Fibroblast of skin of left biceps (primary cell): ENCODE data around the gene NEXN.
"Not testable (repeated sequence)": the region's sequence is repeated elsewhere in the genome, so short reads cannot be mapped to it uniquely, and the experiment has no call there.

Experiments used
- DNase-seq, 2 experiments: peaks; one replicate each; pipeline ENCODE4 v3.0.0-alpha.2; 2013; ENCODE audit warnings: low read depth in 2 of 2

Gene NEXN

DNA sequence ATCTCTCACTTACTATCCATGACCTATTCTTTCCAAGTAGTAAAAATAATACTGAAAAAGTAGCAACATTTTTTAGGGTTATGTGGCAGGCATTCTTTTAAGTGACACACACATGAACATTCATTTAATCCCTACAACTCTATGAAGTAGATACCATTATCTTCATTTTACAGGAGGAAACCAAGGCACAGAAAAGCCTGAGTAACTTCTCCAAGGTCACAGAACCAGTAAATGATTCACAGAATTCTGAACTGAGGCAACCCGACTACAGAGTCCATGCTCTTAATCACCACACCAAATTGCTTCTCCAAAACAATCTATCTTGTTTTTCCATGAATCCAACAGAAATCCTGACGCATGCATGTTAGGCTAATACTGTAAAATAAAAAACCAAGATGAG is 73.0 kb downstream of the NEXN start:
- no peak for DNase-seq

DNA sequence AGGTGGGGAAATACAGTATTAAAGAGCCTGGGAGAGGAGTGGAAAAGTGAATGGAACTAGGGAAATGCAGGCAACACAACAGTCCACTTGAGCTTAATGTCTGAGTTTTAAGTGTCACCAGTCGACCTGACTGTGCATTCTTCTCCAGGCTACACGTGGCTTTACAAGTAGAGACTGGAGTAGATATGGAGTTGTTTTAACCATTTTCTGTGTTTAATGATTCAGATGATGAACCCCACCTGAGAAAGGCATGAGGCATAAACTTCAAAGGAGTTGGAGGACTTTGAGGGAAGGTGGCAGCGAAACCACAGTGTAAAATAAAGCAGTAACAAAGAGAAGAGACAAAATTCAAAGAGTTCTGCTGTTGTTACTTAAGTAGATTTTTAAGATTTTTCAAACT is 77.9 kb downstream of the NEXN start:
- DNase-seq, result no peak

DNA sequence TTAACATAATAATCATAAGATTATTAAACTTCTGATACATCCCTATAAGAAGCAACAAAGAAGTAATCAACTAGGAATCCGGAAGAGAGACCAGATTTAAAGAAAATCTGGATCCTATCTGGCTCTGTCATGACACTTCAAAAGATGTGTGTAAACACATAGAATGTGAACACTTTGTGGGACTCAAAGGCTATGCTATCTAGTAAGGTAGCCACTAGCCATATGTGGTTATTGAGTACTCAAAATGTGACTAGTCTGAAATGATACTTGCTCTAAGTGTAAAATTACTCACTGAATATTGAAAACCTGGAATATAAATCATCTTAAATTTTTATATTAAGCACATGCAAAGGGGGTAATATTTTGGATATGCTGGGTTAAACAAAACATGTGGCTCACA is 81.8 kb downstream of the NEXN start:
- no peak for DNase-seq

DNA sequence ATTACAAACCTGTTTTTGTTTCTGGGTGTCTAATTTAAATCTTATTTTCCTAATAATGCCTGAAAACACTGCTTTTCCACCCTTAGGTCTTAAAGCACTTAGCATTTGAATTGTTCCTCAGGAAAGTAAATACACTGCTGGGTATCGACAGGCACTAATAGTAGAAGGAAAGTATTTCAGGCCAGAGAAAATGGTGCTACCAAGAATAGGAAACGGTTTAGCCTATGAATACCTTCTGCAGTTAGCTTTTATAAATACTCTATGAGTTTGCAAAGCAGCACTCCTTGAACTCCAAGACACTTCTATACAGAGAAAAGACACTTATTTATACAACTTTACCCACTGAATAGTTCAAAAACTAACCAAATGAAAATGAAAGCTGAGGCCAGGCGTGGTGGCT is 83.7 kb downstream of the NEXN start:
- DNase-seq, result no peak

DNA sequence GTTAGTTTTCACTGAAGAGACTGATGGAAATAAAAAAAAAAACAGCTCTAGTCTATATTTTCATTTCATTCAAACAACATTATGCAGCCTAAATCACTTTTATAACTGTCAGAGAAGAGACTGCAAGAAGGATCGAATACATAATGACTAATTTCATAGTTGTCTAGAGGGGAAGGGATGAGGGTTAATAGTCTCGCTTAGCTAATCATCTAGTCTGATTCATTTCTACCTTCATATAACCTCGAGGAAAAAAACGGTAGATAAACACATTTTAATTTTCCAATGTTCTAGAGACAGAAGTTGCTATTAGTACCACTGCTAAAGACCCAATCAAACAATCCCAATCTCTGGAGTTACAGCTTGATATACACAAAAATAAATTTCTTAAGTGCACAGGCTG is 87.0 kb downstream of the NEXN start:
- DNase-seq, result no peak

DNA sequence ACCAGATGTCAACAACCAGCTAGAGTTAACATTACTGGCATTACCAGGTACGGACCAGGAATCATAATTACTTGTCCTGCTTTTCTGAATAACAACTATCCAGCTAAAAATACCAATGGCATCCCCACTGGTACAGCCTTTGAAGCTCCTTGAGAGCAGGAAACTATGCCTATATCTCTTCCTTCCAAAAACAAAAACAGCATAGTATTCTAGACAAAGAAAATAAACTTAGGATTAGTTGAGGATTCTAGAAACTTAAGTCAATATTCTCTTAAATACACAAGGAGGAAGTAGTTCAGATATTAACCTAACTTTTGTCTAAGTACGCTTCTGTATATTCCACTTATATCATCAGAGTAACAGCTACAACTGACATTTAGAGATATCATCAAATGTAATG is 87.5 kb downstream of the NEXN start:
- DNase-seq, result no peak

DNA sequence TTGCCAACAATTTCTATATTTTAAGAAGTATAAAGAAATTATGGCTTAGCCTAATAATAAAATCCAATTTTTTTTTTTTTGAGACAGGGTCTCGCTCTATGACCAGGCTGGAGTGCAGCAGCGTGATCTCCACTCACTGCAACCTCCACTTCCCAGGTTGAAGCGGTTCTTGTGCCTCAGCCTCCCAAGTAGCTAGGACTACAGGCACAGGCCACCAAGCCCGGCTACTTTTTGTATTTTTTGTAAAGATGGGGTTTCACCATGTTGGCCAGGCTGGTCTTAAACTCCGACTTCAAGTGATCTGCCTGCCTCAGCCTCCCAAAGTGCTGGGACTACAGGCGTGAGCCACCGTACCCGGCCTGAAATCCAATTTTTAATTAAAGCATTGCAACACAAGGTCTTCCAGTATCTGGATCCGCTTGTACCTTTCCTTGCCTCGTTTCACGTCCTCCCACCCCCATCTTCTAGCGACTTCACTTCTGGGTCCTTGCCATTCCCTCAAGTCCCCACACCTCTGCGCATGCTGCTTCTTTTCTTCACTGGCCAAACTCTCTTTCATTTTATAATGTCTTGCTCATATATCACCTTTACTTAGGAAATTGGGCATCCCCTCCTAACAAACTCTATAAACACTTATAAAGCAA is 88.1 kb downstream of the NEXN start:
- no peak for DNase-seq

DNA sequence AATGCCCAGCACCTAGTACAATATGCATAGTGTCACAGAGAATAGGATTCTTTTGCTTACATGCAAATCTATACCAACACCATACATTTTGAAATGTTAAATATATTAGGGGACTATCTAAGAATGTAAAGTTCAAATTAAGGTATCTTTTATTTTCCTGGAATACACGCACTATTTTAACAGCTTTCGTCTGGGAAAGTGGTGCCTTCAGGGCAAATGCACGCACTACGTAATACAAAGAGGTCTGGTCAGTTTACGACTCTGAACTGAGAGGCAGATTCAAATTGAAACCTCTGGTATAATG is 89.5 kb downstream of the NEXN start:
- DNase-seq, result no peak

DNA sequence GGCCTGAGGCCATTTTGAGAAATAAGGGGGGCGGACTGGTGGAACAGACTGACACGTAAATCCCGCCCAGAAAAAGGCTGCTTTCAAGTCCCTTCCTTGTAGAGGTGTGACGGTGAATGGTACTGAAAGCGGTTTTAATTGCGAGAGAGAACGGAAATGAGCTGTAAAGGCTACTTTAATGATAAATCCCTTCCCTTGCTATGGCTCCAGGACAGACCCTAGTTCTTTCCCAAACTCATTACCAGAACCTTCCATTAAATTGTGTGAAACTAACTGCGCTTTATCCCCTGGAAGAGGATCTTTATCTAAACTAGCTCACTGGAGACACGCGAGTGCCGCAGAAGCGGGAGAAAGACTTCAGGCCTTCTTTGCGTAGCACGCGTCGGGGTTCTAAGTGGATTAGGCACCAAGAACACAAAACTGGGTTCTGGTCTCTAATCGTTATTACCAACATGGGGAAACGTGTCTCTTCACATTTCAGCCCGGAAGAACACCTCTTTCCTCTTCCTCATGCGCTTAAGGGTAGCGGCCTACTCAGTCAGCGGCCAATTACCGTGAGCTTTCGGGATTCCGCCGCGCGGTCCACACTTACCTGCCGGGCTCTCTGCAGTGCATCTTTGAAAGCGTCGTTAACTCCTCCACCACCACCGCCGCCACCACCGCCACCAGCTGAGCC is 90.0 kb downstream of the NEXN start:
- DNase-seq, result peak; percentile 60 to 64

DNA sequence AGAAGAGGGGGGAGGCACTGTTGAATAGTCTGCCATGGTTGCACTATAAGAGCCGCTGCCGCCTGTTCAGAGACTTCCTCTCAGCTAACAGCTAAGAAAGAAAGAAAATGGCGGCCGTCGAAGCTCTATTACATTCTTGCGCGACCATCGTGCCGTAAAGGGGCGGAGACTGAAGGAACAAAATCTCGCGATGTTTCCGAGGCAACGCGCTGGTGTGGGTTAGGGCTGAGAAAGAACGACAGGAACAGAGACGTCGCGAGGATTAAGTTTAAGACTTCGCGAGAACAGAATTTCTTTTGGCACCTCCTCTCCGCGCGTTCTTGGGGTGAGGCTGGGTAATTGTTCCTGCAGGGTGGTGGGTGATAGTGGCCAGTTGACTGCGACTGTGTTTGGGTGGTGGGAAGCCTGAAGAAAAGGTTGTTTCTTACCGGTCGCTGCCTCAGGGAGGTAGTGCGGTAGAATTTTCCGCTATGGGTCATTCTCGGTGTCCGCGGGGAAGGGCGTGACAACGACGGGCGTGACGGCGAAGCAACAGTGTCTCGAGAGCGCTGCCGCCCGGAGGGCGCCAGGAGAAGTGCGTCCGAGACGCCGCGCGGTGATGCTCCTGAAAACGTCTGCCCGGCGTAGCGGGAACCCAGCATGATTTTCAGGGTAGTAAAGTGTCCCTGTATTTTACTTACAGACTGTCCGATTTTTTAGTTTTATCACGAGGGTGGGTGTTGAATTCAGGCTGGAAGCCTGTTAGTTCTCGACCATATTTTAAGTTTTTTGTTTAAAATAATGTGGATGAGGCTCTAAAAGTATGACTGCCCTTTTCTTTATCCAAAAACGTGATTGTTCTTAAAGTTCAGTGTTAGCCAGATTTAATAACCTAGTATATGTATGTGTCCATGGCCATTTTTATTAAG is 90.8 kb downstream of the NEXN start, which contains the start of gene FUBP1:
FUBP1 (minus strand) TSS at position 104 of the 908 bp plus-strand sequence; CDS start at position 36, 68 bp downstream.
- peak; percentile 99 for DNase-seq

DNA sequence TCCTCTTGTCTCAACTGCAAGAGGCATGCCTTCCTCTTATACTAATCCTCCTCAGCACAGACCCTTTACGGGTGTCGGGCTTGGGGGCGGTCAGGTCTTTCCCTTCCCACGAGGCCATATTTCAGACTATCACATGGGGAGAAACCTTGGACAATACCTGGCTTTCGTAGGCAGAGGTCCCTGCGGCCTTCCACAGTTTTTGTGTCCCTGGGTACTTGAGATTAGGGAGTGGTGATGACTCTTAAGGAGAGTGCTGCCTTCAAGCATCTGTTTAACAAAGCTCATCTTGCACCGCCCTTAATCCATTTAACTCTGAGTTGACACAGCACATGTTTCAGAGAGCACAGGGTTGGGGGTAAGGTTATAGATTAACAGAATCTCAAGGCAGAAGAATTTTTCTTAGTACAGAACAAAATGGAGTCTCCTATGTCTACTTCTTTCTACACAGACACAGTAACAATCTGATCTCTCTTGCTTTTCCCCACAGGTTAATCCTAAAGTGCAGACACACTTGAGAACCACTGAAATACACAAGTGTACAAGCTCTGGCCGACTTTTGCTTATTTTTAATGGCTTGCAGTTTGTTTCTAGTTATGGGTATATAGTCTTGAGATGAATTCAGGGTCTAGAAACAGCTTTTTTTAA is 95.0 kb downstream of the NEXN start:
- DNase-seq, result not testable (repeated sequence)

DNA sequence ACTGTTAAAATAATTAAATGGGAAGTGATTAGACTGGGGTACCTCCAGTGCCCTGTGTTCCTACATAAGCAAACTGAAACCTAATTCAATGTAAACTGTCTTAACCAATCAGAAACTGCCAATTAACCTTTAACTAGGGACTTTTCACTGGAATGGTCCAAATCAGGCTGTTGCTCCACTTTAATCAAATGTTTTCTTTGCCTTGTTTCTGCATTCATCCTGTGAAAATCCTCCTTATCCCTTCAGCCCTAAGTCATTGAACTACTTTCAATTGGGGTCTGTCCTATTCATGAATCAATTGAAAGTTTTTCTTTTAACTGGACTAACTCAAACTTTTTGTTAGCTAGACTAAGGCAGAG is 95.6 kb downstream of the NEXN start:
- DNase-seq, result no peak

DNA sequence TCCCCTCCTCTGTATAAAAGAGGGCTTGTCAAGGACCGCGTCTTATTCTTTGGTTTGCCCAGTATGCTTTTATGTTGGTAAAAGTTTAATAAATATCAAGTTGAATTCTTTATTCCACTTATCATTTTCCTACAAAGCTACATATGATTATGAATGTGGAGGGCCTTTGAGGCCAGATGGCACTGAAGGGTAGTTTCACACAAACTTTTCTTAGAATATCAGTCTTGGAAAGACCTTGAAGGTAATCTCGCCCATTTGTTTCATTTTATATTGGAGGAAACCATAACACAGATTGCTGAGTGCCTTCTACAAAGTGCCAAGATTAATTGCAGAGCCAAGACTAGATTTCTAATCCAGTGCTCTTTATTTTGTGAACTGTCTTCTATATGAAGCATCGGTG is 96.2 kb downstream of the NEXN start:
- DNase-seq, result no peak

DNA sequence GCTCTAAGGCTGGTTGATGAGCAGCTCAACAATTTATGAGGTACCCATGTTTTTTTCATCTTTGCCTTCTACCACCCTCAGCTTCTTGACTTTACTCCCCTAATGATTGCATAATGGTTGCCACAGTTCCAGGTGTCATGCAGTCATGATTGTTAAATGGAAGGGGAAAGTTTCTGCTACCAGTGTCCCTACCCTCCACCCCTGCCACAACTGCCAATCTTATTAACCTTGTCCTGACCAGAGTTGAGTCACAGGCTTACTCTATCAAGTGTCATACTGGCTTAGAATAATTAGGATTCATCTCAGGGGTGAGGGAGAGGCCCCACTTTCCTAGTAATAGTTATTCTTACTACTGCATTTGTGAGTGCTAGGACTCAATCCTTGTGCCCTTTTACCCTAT is 98.4 kb downstream of the NEXN start:
- DNase-seq, result no peak

DNA sequence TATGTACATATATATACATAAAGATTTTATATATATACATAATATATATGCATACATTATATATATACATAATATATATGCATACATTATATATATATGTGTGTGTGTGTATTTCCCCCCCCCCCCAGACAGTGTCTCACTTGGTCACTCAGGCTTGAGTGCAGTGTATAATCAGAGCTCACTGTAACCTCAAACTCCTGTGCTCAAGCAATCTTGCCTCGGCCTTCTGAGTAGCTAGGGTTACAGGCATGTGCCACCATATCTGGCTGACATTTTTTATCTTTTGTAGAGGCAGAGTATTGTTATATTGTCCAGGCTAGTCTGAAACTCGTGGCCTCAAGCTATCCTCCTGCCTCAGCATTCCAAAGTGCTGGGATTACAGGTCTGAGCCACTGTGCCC is 99.5 kb downstream of the NEXN start:
- DNase-seq, result no peak

DNA sequence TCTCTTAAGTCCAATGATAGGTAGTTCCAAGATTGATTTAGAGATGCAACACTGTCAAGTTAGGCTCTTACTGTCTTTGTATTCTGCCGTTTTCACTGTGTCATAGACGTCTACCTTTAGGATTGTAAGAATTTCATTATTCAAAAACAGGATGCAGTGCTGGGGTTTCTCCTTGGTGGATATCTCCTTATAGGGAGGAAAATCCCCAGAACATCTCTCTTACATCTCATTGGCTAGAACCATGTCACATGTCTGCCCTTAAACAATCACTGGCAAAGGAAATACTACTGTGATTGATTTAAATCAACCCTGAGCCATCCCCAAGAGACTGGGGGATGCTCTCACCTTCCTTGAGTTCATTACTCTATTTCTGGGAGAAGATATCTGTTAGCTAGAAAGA is 101.3 kb downstream of the NEXN start:
- no peak for DNase-seq

DNA sequence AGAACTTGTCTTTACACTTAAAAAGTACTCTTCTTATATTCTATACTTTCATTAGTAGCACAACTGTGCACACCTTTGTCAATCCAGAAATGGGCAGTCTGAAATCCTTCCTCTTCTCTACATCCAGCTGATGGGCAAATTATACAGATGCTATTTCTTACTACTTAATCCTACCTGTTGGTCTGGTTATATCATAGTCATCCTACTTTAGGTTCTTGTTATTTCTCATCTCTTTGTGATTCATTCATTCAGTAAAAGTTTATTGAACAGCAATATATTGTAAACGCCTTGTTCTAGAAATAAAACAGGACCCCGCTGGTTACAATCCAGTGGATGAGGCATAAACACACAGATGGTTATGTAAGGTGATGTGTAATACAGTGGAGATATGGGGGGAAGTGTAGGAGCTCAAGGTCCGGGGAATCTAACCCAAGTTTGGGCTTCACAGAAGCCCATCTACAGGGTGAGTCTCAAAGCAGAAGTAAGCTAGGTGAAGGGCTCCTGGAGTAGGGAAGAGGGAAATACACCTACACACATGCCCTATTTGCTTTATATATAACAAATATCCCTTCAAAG is 102.3 kb downstream of the NEXN start:
- no peak for DNase-seq

DNA sequence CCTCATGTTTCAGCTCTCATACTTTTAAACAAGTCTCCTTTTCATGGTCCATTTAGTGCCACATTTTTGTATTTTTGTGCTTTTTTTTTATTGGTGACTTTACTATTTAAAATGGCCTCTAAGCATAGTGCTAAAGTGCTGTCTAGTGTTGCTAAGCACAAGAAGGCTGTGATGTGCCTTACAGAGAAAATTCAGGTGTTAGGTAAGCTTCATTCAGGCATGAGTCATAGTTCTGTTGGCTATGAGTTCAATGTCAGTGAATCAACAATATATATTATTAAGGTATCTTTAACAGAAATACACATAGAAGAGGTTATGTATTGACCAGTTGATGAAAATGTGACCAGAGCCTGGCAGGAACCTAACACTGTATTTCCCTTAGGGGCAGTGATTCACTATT is 103.2 kb downstream of the NEXN start:
- no peak for DNase-seq
